Measurements from ENCODE around the gene CEP68. TPM values are rescaled to one million over a fixed set of nuclear protein-coding genes. Genes with fewer than 3 reads are reported as not detected.
"Not testable (repeated sequence)": the region's sequence is repeated elsewhere in the genome, so short reads cannot be mapped to it uniquely, and the experiment has no call there.

Gene CEP68
- total RNA-seq, 1 donor from 2014 or later, result 6.8 TPM

DNA sequence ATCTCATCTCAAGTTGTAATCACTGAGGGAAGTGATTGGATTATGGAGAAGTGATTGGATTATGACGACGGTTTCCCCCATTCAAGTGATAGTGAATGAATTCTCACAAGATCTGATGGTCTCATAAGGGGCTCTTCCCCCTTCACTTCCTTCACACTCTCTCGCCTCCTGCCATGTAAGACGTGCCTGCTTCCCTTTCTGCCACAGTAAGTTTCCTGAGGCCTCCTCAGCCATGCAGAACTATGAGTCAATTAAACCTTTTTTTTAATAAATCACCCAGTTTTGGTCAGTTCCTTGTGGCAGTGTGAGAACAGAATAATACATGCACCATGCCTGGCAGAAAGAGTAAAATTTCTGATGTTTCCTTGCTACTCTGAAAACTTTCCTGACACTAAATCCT lies 36.6 kb downstream of the CEP68 start:
- no peak for ATAC-seq

DNA sequence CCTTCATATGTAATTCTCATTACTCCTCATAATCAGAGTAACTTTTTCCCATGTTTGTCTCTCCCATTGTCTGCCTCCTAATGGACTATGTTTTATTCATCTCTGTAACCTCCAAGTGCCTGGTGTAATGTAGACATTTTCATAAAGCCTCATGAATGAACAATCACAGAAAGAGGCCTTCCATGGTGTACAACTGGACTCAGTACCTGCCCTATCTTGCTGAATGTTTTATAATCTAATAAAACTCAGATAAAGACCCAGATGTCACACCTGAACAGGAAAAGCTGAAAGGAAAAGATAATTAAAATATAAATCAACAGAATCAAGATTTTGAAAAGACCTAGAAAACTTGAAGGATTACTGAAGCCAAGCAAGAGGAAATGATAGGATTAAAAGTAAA lies 37.0 kb downstream of the CEP68 start:
- no peak for ATAC-seq

DNA sequence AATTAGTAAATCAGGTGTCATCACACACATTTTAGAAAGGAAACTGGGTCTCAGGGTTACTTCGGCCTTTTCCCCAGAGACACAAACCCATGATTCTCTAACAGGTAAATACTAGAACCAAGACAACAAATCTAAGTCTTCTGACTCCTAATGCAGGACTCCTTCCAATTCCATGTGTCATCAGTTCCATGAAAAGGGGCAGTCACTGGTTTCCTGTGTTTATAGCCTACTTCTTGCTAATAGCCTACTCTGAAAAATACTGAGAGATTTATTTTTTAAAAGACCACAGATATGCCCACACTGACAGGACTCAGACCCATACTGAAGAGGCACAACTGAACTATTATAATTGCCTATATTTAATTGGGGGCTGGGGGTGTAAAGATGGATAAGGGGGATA lies 40.7 kb downstream of the CEP68 start:
- ATAC-seq, result no peak

DNA sequence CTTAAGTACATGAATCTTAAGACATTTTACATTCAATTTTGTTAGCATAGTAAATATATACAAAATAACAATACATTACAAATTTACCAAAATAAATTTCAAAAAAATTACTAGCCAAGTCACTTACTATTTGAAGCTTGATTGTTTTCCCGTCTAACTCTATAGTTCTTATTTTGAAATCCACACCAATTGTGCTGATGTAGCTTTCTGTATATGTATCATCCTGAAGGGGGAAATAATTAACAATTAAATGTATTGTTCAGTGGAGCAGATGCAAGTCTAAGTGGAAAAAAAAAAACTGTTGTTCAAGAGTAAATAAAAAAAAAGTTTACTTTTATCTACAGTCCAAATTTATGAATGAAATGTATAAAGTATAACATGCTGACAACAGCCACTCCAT lies 41.6 kb downstream of the CEP68 start:
- ATAC-seq, result no peak

DNA sequence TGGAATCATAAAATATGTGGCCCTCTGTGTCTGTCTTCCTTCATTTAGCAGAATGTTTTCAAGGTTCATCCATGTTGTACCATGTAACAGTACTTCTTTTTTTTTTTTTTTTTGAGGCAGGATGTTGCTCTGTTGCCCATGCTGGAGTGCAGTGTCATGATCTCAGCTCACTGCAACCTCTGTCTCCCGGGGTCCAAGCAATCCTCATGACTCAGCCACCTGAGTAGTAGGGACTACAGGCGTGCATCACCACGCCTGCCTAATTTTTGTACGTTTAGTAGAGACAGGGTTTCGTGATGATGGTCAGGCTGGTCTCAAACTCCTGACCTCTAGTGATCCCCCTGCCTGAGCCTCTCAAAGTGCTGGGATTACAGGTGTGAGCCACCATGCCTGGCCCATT lies 42.5 kb downstream of the CEP68 start:
- no peak for ATAC-seq

DNA sequence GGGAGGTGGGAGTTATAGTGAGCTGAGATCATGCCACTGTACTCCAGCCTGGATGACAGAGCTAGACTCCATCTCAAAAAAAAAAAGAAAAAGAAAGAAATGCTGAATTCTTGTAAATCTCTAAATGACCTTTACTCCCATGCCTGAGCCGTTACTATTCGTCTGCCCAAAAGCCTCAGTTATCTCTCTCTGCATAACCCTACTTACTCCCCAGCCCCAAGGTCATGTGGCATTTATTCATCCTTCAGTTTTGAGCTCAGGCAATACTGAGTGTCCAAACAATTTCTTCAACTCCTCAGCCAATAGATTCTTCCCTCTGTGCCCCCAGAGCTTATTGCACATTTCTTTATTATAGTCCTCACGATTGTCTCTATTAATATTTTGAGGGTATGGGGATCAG lies 44.9 kb downstream of the CEP68 start:
- no peak for ATAC-seq

DNA sequence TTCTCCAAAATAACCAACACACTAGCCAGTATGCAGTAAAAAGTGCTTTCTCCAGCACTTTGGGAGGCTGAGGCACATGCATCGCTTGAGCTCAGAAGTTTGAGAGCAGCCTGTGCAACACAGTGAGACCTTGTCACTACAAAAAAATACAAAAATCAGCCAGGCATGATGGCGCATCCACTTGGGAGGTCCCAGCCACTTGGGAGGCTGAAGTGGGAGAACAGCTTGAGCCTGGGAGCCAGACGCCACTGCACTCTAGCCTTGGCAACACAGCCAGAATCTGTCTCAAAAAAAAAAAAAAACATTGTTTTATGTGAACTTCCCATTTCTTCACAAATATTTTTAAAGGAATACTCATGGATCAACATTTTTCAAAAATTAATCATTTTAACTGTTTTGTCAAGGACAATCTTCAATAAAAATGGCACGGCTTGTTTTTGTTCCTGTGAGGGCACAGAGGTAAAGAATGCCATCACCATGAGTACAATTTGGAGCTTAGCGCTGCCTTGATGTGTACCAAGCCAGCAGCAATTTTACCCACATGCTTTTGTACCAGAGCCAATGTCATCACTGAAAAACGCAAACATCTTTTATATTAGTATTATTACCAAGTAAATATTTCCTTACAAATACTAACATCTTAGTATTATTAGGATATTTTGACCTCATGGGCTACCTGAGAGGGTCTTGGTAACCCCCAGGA lies 46.9 kb downstream of the CEP68 start:
- no peak for ATAC-seq

DNA sequence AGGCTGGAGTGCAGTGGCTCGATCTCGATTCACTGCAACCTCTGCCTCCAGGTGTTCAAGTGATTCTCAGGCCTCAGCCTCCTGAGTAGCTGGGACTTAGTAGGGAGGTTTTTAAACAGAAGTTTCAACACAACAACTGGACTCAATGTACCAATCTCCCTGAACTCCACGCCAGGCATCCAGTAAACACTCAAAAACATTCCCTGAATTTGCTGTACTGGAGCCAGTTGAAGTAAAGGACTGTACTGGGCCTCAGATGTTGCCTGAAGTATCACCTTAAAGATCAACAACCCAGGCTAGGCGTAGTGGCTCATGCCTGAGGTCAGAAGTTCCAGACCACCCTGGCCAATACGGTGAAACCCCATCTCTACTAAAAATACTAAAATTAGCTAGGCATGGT lies 51.3 kb downstream of the CEP68 start:
- no peak for ATAC-seq

DNA sequence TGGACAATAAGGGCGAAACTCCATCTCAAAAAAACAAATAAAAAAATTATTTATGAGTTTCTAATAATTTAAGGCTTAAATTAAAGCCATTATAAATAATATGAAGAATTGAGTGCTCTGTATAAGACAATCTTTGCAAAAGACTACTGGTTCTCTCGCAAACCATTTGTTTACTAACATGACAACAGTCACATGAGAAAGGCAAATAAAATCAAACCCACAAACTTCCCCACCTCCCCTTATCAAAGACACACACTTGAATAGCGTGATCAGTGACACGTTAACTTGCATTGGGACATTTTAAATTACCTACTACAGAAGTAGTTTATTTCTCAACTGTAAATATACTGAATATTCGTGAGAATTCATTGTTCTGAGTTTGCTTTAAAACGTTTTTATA lies 52.6 kb downstream of the CEP68 start:
- ATAC-seq, result no peak

DNA sequence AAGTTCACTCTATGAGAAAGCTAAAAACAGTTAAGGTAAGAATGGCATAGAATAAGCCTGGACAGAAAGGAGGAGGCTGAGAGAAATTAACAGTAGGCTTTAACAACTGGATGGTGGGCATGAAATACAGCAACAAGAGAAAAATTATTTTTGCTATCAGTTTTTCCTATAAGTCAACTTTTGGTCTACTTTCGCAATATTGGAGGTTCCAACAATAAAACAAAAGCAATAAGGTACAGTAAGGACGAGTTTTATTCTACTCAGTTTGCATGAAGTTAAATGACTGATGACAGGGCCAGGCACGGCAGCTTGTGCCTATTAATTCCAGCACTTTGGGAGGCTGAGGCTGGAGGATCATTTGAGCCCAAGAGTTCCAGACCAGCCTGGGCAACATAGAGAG lies 56.4 kb downstream of the CEP68 start:
- ATAC-seq, result no peak

DNA sequence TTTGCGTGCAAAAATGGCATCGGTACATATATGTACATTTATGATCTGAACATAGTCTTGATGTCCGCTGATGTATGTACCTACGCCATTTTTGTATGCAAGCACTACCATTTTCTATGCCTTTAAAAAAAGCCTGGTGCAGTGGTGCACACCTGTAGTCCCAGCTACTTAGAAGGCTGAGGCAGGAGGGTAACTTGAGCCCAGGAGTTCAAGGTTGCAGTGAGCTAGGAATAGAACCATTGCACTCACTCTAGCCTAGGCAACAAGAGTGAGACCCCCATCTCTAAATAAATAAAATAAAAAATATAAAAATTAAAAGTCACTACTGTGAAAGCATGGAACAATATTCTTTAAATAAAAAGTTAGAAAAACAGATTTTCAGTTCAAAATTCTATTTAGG lies 57.0 kb downstream of the CEP68 start:
- no peak for ATAC-seq

DNA sequence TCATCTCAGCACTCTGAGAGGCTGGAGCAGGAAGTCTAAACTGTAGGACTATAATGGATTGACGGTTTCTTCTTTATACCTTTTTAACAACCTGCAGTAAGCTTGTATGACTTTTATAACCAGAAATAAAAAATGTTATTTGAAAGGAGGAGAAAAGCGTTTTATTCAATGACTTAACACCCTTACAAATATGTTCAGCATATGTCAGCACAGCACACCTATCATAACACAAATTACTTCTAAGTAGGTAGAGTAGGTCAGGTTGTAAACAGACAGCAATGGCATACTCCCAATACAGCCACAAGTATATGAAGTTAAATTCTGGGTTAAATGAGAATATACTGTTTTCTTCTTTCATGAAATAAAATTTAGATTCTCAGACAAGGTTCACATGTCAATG lies 57.6 kb downstream of the CEP68 start:
- no peak for ATAC-seq

DNA sequence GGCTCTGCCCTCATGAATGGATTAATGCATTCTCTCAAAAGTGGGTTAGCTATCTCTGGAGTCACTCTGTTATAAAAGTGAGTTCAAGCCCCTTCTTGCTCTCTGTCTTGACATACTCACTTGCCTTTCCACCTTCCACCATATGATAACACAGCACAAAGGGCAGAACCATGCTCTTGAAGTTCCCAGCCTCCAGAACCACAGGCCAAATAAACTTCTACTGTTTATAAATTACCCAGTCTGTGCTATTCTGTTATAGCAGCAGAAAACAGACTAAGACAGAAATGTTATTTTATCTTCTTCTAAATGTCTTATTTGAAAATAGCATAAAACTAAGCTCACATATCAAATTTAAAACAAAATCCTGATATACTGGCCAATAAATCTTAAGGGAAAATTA lies 58.7 kb downstream of the CEP68 start:
- ATAC-seq, result no peak

DNA sequence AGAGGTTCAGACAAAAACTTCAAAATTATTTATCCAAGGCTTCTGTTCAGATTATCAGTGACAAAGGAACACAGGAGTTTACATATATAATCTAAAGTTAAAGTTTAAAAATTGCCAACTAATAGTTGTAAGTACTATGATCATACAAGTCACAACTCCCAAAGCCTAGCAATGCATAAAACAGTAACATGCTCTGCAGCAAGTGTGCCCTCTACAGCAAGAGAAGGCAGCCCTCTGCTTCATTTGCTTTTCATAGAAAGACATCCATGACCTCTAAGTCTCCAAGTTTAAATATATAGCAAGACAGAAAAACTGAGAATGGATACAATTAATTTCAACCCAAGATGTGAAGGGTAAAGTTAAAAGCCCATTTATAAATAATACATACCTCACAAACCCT lies 60.4 kb downstream of the CEP68 start:
- no peak for ATAC-seq

DNA sequence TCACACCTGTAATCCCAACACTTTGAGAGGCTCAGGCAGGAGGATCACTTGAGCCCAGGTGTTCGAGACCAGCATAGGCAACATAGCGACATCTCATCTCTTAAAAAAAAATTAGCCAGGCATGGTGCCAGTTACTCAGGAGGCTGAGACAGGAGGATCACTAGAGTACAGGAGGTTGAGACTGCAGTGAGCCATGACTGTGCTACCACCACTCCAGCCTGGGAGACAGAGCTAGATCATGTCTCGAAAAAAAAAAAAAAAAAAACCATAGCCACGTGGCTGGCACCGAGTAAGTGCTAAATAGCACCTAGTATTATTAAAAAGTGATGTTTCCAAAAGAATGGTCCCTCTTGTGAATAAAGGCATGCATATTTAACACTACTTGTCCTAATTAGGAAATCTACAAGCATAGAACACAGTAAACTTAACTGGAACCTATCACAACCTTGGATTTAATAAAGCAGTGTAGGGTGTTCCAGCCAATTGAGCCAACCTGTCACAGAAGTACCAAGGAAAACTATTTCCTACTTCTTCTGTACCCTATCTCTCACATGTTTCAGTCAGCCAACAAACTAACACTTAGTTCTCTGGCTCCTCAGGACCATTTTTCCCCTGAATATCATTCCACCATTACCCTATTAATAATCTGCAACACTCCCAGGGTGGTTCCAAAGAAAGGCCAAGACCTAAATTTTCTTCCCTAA lies 64.9 kb downstream of the CEP68 start:
- no peak for ATAC-seq

DNA sequence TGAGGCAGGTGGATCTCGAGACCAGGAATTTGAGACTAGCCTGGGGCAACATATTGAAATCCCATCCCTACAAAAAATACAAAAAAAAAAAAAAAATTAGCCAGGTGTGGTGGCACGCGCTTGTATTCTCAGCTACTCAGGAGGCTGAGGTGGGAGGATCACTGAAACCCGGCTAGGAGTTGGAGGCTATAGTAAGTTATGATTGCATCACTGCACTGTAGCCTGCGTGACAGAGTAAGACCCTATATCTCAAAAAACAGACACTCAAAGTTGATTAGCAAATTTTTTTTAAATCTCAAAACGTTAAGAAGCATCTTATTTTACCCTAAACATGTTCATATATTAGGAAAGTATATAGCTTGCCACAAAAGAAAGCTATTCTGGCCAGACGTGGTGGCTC lies 66.1 kb downstream of the CEP68 start:
- no peak for ATAC-seq

DNA sequence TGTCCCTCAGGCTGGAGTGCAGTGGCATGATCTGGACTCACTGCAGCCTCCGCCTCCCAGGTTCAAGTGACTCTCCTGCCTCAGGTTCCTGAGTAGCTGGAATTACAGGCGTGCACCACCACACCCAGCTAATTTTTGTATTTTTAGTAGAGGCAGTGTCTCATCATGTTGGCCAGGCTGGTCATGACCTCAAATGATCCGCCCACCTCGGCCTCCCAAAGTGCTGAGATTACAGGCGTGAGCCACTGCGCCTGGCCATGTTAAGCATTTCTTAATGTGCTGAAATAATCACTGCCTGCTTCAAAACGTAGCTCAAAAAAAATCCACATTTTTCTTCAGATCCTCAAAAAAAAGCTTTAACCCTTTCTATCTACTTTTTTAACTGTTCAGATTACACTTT lies 69.2 kb downstream of the CEP68 start:
- ATAC-seq, result not testable (repeated sequence)

DNA sequence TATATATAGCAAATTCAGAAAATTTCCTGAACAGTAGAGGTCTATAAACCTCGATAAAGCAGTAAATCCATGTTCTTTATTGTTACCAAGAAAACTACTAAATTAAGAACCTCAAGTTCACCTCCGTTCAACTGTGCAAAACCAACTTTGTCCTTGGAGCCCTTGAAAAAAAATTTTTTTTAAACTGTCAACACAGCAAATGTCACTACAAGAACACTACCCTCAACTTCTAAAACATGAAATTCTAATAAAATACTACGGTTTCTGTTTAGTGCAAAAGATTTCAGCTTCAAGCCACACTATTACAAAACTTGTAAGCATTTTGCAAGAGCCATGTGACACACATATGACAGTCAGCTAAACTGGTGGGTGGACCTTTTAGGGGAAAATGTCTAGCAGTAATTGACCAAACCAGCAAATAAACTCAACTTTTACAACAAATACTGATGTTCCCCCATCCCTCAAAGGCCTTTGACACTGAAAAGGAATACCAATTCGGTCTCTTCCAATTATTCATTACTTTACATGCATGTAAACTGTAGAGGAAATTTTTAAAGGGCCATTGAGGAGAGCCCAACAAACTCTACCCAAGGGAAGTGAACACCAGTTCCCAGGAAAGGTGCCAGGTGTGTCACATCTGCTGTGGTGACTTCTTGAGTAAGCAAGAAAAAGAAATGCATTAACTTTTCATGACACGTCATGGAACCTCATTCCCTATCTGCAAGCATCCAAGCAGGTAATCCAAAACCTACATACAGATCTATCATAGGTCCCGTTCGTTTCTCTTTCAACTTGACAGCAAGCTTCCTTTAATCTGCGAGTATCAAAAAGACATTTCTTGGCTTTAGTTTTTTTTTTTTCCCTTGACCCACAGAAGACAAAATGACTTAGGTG lies 72.3 kb downstream of the CEP68 start:
- ATAC-seq, result peak; percentile 18

DNA sequence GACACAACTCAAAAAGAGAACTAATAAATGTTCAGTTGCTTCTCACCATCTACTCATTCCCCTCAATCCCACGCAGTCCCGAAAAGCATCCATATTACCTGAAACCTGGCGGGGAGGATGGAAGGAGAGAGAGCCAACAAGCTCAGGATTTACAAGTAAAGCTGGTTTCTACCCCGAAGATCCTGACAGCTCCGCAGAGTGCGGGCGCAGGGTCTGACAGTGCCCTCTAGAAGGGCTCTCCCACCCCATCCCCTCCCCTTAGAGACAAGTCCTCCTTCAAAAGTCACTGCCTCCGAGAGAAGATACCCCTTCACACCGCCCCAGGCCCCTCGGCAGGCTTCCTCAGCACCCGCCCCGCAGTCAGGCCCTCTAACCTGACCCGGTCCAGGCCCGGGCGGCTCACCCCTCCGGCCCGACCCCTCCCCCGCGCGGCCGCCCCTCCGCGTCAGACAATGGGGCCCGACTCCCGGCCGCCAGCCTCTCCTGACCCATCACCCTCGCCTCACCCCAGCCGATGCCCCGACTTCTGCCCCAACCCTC lies 73.1 kb downstream of the CEP68 start:
- ATAC-seq, result peak; percentile 30

DNA sequence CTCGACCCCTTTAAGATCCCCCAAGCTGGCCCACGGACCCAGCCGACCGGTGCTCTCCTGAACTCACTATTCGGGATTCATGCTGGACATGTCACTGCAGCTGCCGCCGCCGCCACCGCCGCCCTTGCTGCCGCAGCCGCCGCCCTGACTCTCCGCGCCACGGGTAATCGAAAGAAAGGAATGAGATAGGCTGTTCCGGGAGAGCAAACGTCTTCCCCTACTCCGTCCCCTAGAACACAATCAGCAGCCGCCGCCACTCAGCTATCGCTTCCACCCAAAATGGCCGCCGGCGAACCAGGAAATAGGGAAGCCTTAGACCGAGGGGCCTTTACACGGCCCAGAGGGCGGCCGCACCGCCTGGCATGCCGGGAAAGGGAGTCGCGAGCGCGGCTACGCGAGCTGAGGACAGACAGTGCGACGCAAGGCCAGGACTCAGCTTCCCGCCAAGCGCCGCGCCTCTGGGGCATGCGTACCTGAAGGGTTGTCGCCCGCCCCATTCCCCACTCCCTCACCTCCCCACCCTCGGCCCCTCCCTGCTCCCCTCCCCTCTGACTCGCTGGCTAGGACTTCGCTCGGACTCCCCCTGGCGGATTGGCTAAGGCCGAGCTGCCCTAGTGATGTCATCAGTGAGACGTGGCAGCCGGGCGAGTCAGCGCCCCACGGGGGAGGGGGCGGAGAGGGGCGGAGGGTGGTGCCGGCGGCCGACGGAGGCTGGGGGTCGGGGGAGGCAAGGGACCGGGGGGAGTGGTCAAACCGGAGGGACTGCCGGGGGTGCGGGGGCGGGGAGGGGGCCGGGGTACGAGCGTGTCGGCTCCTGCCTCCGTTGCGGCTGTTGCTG lies 73.8 kb downstream of the CEP68 start, which contains the start of gene RAB1A:
RAB1A (minus strand) TSS at position 281 of the 838 bp plus-strand sequence; CDS start at position 90, 191 bp downstream.
- ATAC-seq, result peak; percentile 98

DNA sequence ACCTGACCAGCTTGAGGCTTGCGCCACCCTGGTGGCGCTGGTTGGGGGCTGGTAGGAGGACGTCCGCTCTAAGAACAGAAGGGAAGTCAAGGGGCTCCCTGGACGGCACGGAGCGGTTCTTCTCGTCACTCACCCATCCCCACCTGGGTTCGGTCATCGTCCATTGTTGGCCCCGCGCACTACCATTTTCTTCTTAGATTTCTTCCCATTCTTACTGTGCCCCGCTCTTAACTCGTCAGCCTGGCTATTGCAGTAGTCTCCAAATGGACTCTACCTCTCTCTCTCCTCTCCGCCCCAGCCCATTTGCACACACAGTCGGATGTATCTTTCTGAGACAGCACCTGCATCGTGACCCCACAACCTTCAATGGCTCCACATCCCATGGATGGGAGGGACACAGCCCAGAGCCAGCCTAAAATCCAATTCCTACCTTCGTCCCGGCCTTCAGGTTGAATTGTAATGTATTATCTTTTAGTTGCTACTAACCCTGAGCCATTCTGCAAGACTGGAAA lies 74.5 kb downstream of the CEP68 start:
- ATAC-seq, result peak; percentile 22

DNA sequence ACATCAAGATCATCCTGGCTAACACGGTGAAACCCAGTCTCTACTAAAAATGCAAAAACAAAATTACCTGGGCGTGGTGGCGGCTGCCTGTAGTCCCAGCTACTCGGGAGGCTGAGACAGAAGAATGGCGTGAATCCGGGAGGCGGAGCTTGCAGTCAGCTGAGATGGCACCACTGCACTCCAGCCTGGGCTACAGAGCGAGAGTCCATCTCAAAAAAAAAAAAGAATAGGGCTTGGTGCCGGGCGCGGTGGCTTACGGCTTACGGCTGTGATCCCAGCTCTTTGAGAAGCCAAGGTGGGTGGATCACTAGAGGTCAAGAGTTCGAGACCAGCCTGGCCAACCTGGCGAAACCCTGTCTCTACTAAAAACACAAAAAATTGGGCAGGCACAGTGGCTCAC lies 76.7 kb downstream of the CEP68 start:
- ATAC-seq, result not testable (repeated sequence)
